Breast epithelium (tissue), 4 donors: ENCODE results near the gene NMT2. TPM values are rescaled to one million over a fixed set of nuclear protein-coding genes. Genes with fewer than 3 reads are reported as not detected.

Experiments used
- DNase-seq, 2 donors: peaks; one replicate each; pipeline ENCODE4 v3.0.0-alpha.2; 2019; ENCODE audit warnings: low spot score in 2 of 2
- H3K27ac ChIP-seq, 2 donors: fragments of 200-600 bp; sonication (generic) in 1 of 2; one replicate each; pipeline ENCODE4 v1.5.1; 2016 to 2019; ENCODE audit warnings: mild to moderate bottlenecking in 1 of 2
- H3K27me3 ChIP-seq, 2 donors: fragments of 200-600 bp; sonication (generic) in 1 of 2; one replicate each; pipeline versions ENCODE4 v1.5.1 to v1.6.0; 2017 to 2019; ENCODE audit warnings: control low read depth in 1 of 2, mild to moderate bottlenecking in 1 of 2
- H3K36me3 ChIP-seq: fragments of 200-600 bp; one replicate; pipeline ENCODE4 v1.5.1; 2019
- H3K4me1 ChIP-seq, 2 donors: fragments of 200-600 bp; sonication (generic); one replicate each; pipeline ENCODE4 v1.5.1; 2016 to 2019; ENCODE audit warnings: control low read depth in 1 of 2
- H3K4me3 ChIP-seq, 3 donors: fragments of 200-600 bp; sonication (generic); 1 replicate in 2 of 3; 2 replicates in 1 of 3; pipeline ENCODE4 v1.5.1; 2016 to 2019; ENCODE audit warnings: mild to moderate bottlenecking in 3 of 3, moderate library complexity in 2 of 3
- H3K9me3 ChIP-seq, 2 donors: fragments of 200-600 bp; sonication (generic) in 1 of 2; one replicate each; pipeline ENCODE4 v1.5.1; 2016 to 2019; ENCODE audit warnings: control low read depth in 1 of 2
- CTCF ChIP-seq, 3 donors: fragments of 450-650 bp; IDR thresholded peaks; one replicate each; pipeline ENCODE4 v1.5.1; 2016 to 2017; ENCODE audit warnings: antibody characterized with exemption in 3 of 3, mild to moderate bottlenecking in 3 of 3, moderate library complexity in 3 of 3
- POLR2A ChIP-seq: fragments of 450-650 bp; IDR thresholded peaks from one replicate; pipeline ENCODE4 v1.6.1; 2016; ENCODE audit warnings: antibody characterized with exemption, mild to moderate bottlenecking, moderate library complexity
- POLR2AphosphoS5 ChIP-seq, 3 donors: sonication (generic); formaldehyde crosslinking; IDR thresholded peaks; one replicate each; pipeline ENCODE4 v1.6.1; 2017; ENCODE audit warnings: antibody characterized with exemption in 3 of 3
- intact Hi-C: fragments of 100-400 bp; cut with DNase I; formaldehyde crosslinking; loops from one replicate; pipeline ENCODE4 v1.15.1; 2023; ENCODE audit warnings: low total_unique reads
- total RNA-seq, 3 donors: library from RNA; depleted of rRNA; stranded (reverse); fragments of >200 nt; gene quantifications; one replicate each; pipeline ENCODE4 v1.1.0, GENCODE V29; 2016

The NMT2 gene
- total RNA-seq, 3 donors from 2014 or later, result 18.4 to 48.3 (median 32.4) TPM

- Histone ChIP-seq H3K27ac (no peak overlapping the region), H3K36me3 (no peaks in the 10 kb centered on the region), H3K4me3 (no peak overlapping the region), H3K4me1 (no peaks in the 10 kb centered on the region), H3K9me3 (no peaks in the 10 kb centered on the region), H3K27me3 (no peaks in the 10 kb centered on the region)
- intact Hi-C loops, result no loop called here
- DNase-seq, result no peak
- no peak for TF ChIP-seq POLR2A
- no peak for TF ChIP-seq CTCF (IDR thresholded peaks at IDR 0.05)
- TF ChIP-seq POLR2AphosphoS5 (IDR thresholded peaks at IDR 0.05), result no peak
Measured at GRCh38 chr10:15181576-15182156, 13.2 kb upstream of the NMT2 start.

- Histone ChIP-seq H3K4me1 (no peaks in the 10 kb centered on the region), H3K27me3 (no peaks in the 10 kb centered on the region), H3K4me3 (no peak overlapping the region), H3K9me3 (no peaks in the 10 kb centered on the region), H3K27ac (no peak overlapping the region), H3K36me3 (no peaks in the 10 kb centered on the region)
- DNase-seq, result no peak
- TF ChIP-seq POLR2A, result no peak
- intact Hi-C loops, result no loop called here
Measured at GRCh38 chr10:15180736-15181135, 12.2 kb upstream of the NMT2 start.

GRCh38 chr10:15176269-15176668 lies 7.8 kb upstream of the NMT2 start:
- intact Hi-C loops, result no loop called here
- Histone ChIP-seq H3K4me3 (no peak overlapping the region), H3K27ac (no peak overlapping the region), H3K9me3 (no peaks in the 10 kb centered on the region), H3K4me1 (no peaks in the 10 kb centered on the region), H3K27me3 (no peaks in the 10 kb centered on the region), H3K36me3 (no peaks in the 10 kb centered on the region)
- TF ChIP-seq POLR2A (no peak), CTCF (IDR thresholded peaks at IDR 0.05) (no peak)
- DNase-seq, result no peak

GRCh38 chr10:15175587-15175986 lies 7.1 kb upstream of the NMT2 start:
- Histone ChIP-seq H3K27me3 (no peaks in the 10 kb centered on the region), H3K4me1 (no peaks in the 10 kb centered on the region), H3K4me3 (no peak overlapping the region), H3K9me3 (no peaks in the 10 kb centered on the region), H3K27ac (no peak overlapping the region), H3K36me3 (no peaks in the 10 kb centered on the region)
- no peak for DNase-seq
- TF ChIP-seq POLR2A (no peak), CTCF (IDR thresholded peaks at IDR 0.05) (no peak), POLR2AphosphoS5 (IDR thresholded peaks at IDR 0.05) (no peak)
- intact Hi-C loops, result no loop called here

GRCh38 chr10:15172306-15172840 lies 3.9 kb upstream of the NMT2 start:
- H3K9me3 ChIP-seq, result no peaks in the 10 kb centered on the region
- H3K27me3 ChIP-seq, result no peaks in the 10 kb centered on the region
- H3K4me1 ChIP-seq, result no peaks in the 10 kb centered on the region
- TF ChIP-seq POLR2A, result no peak
- no peak for TF ChIP-seq CTCF (IDR thresholded peaks at IDR 0.05)
- TF ChIP-seq POLR2AphosphoS5 (IDR thresholded peaks at IDR 0.05), result no peak
- no peak overlapping the region for H3K27ac ChIP-seq
- H3K4me3 ChIP-seq, result no peak overlapping the region
- intact Hi-C loops, result no loop called here
- no peaks in the 10 kb centered on the region for H3K36me3 ChIP-seq
- peak in 1 of 2 donors; percentile 45 for DNase-seq
